GM12878 (cell line): ENCODE data around the gene DLAT. TPM values are rescaled to one million over a fixed set of nuclear protein-coding genes. Genes with fewer than 3 reads are reported as not detected.

Experiments used
- ASH2L ChIP-seq: fragments of 300-600, 200-600 bp; sonication (generic); IDR thresholded peaks from 2 replicates; pipeline ENCODE4 v1.6.1; 2017; ENCODE audit warnings: low read depth, mild to moderate bottlenecking, borderline replicate concordance
- BCL11A ChIP-seq: IDR thresholded peaks from 2 replicates; pipeline ENCODE4 v1.6.1; 2011; ENCODE audit warnings: low read depth, low read length
- BCLAF1 ChIP-seq: fragments of 450-650 bp; IDR thresholded peaks from 2 replicates; pipeline ENCODE4 v1.6.1; 2017; ENCODE audit warnings: antibody characterized with exemption, mild to moderate bottlenecking, moderate library complexity
- BMI1 ChIP-seq: fragments of 450-650 bp; IDR thresholded peaks from 2 replicates; pipeline ENCODE4 v1.6.1; 2016; ENCODE audit warnings: mild to moderate bottlenecking, moderate library complexity, borderline replicate concordance
- CHD1 ChIP-seq: IDR thresholded peaks from 2 replicates; pipeline ENCODE4 v1.6.1; 2012; ENCODE audit warnings: low read depth, low read length, improper control_type of control experiment
- DPF2 ChIP-seq: fragments of 450-650 bp; IDR thresholded peaks from 2 replicates; pipeline ENCODE4 v1.6.1; 2017; ENCODE audit warnings: mild to moderate bottlenecking
- FOS ChIP-seq: IDR thresholded peaks from 3 replicates; pipeline ENCODE4 v1.6.1; 2011; ENCODE audit warnings: borderline replicate concordance; ENCODE audit not compliant: insufficient read length; ENCODE audit errors: extremely low read depth
- FOXK2 ChIP-seq: fragments of 450-650 bp; IDR thresholded peaks from 2 replicates; pipeline ENCODE4 v1.6.1; 2017; ENCODE audit warnings: mild to moderate bottlenecking, moderate library complexity
- HDAC2 ChIP-seq: fragments of 200-600 bp; sonication (generic); IDR thresholded peaks from 2 replicates; pipeline ENCODE4 v1.6.1; 2017
- MXI1 ChIP-seq: fragments of 150-350 bp; IDR thresholded peaks from 2 replicates; pipeline ENCODE4 v1.6.1; 2011; ENCODE audit warnings: low read depth, mild to moderate bottlenecking, inconsistent platforms, low read length, improper control_type of control experiment
- NR2F1 ChIP-seq: fragments of 450-650 bp; conservative IDR thresholded peaks from 2 replicates; pipeline ENCODE4 v1.6.1; 2017; ENCODE audit warnings: mild to moderate bottlenecking
- STAT3 ChIP-seq: IDR thresholded peaks from 2 replicates; pipeline ENCODE4 v1.6.1; 2011; ENCODE audit warnings: low read depth, low read length, improper control_type of control experiment
- USF1 ChIP-seq: IDR thresholded peaks from 2 replicates; pipeline ENCODE4 v1.6.1; 2011; ENCODE audit warnings: borderline replicate concordance, low read depth, mild to moderate bottlenecking, moderate library complexity, mixed read lengths, low read length; ENCODE audit not compliant: insufficient read depth; ENCODE audit errors: extremely low read length
- ZNF24 ChIP-seq: fragments of 450-650 bp; IDR thresholded peaks from 2 replicates; pipeline ENCODE4 v1.6.1; 2017; ENCODE audit warnings: antibody characterized with exemption, mild to moderate bottlenecking
- ZNF687 ChIP-seq: fragments of 450-650 bp; IDR thresholded peaks from 2 replicates; pipeline ENCODE4 v1.6.1; 2017; ENCODE audit warnings: mild to moderate bottlenecking, moderate library complexity
- polyA plus RNA-seq, 11 experiments: library from polyadenylated mRNA; depleted of rRNA in 4 of 11; unstranded in 6 of 11; stranded (reverse) in 5 of 11; fragments of >200 nt; fragmentation: Nextera tagmentation in 4 of 11; fragmentation: Illumina TruSeq in 1 of 11; extraction: Ambion mirVana in 4 of 11; extraction: Trizol in 1 of 11; gene quantifications; 1 replicate in 1 of 11; 2 replicates in 10 of 11; pipeline versions ENCODE4 v1.2.1 to v1.2.3, GENCODE V29; 2011 to 2016; ENCODE audit warnings: inconsistent platforms in 2 of 11, missing spikeins in 2 of 11, low read depth in 1 of 11
- total RNA-seq, 4 experiments: library from RNA; depleted of rRNA in 3 of 4; stranded (reverse); fragments of >200 nt in 3 of 4; fragmentation: Illumina TruSeq in 1 of 4; extraction: Trizol in 1 of 4; gene quantifications; 2 replicates each; pipeline versions ENCODE4 v1.2.1 to v1.2.3, GENCODE V29; 2013 to 2021
- TF ChIP-seq, protein P1 (sequence below): IDR thresholded peaks from 2 replicates; pipeline ENCODE4 v1.6.1; 2012; ENCODE audit warnings: mild to moderate bottlenecking, low read depth, low read length
- TF ChIP-seq, protein P2 (sequence below): IDR thresholded peaks from 2 replicates; pipeline ENCODE4 v1.6.1; 2012; ENCODE audit warnings: low read length, inconsistent platforms

DLAT gene
- total and polyA plus RNA-seq, 10 of the 15 experiments (the other 5 are each of a cell fraction or from before 2014, with no cell fraction given): 16.5 to 79.9 (median 43.8) TPM

DNA sequence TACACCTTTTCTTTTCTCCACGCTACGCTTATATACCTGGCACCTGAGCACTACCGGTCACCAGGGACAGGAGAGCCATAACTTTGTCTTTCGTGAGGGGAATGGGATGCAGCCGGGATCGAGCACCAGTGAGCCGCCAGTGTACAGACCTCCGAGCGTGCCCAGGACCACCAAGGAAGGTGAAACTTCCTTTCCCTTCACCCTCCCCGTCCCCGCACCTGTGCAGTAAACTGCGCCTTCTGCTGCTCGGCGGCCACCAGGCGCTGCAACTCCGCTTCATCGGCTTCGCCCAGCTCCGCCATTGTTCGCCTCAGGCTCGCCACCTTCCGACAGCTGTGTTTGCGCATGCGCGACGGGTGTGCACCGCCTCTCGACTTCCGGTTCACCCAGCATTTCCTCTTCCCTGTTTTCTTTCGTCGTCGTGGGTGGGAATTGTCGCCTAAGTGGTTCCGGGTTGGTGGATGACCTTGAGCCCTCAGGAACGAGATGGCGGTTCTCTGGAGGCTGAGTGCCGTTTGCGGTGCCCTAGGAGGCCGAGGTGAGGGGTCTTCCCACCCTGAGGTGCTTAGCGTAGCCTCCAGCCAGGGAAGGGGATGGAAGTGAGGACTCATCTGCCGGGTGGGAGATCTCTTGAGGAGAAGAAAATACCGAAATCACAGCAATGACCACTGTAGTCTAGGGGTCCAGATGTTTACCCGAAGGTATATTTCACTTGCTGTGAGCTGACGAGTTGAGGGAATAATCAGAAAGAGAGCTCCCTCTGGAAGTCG is 61.4 kb downstream of the DLAT start, which contains the start of the genes SDHD and TIMM8B (continued):
- TF ChIP-seq, protein P1, sequence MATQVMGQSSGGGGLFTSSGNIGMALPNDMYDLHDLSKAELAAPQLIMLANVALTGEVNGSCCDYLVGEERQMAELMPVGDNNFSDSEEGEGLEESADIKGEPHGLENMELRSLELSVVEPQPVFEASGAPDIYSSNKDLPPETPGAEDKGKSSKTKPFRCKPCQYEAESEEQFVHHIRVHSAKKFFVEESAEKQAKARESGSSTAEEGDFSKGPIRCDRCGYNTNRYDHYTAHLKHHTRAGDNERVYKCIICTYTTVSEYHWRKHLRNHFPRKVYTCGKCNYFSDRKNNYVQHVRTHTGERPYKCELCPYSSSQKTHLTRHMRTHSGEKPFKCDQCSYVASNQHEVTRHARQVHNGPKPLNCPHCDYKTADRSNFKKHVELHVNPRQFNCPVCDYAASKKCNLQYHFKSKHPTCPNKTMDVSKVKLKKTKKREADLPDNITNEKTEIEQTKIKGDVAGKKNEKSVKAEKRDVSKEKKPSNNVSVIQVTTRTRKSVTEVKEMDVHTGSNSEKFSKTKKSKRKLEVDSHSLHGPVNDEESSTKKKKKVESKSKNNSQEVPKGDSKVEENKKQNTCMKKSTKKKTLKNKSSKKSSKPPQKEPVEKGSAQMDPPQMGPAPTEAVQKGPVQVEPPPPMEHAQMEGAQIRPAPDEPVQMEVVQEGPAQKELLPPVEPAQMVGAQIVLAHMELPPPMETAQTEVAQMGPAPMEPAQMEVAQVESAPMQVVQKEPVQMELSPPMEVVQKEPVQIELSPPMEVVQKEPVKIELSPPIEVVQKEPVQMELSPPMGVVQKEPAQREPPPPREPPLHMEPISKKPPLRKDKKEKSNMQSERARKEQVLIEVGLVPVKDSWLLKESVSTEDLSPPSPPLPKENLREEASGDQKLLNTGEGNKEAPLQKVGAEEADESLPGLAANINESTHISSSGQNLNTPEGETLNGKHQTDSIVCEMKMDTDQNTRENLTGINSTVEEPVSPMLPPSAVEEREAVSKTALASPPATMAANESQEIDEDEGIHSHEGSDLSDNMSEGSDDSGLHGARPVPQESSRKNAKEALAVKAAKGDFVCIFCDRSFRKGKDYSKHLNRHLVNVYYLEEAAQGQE: 0 out of 2 replicates have a peak, but pooled peaks have one; percentile 3
- no peak; the same call in 1 of the 2 replicates for TF ChIP-seq MXI1
- TF ChIP-seq ASH2L: no peak
- no peak for TF ChIP-seq USF1
- no peak for TF ChIP-seq ZNF24
- no peak for TF ChIP-seq CHD1
- no peak for TF ChIP-seq STAT3
- TF ChIP-seq, protein P2, sequence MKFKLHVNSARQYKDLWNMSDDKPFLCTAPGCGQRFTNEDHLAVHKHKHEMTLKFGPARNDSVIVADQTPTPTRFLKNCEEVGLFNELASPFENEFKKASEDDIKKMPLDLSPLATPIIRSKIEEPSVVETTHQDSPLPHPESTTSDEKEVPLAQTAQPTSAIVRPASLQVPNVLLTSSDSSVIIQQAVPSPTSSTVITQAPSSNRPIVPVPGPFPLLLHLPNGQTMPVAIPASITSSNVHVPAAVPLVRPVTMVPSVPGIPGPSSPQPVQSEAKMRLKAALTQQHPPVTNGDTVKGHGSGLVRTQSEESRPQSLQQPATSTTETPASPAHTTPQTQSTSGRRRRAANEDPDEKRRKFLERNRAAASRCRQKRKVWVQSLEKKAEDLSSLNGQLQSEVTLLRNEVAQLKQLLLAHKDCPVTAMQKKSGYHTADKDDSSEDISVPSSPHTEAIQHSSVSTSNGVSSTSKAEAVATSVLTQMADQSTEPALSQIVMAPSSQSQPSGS: no peak
- TF ChIP-seq BCL11A: no peak
- no peak for TF ChIP-seq DPF2
- TF ChIP-seq BCLAF1: no peak
- TF ChIP-seq FOS: no peak
- TF ChIP-seq ZNF687: peak; percentile 58
- TF ChIP-seq FOXK2: peak; percentile 91
- TF ChIP-seq NR2F1: peak; percentile 91
- TF ChIP-seq HDAC2: no peak
- no peak for TF ChIP-seq BMI1
